ENCODE results near the gene RNF207.

The RNF207 gene, protein sequence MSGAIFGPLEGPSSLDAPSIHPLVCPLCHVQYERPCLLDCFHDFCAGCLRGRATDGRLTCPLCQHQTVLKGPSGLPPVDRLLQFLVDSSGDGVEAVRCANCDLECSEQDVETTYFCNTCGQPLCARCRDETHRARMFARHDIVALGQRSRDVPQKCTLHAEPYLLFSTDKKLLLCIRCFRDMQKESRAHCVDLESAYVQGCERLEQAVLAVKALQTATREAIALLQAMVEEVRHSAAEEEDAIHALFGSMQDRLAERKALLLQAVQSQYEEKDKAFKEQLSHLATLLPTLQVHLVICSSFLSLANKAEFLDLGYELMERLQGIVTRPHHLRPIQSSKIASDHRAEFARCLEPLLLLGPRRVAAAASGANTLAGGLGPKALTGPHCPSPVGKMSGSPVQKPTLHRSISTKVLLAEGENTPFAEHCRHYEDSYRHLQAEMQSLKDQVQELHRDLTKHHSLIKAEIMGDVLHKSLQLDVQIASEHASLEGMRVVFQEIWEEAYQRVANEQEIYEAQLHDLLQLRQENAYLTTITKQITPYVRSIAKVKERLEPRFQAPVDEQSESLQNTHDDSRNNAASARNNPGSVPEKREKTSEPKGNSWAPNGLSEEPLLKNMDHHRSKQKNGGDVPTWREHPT

DNA sequence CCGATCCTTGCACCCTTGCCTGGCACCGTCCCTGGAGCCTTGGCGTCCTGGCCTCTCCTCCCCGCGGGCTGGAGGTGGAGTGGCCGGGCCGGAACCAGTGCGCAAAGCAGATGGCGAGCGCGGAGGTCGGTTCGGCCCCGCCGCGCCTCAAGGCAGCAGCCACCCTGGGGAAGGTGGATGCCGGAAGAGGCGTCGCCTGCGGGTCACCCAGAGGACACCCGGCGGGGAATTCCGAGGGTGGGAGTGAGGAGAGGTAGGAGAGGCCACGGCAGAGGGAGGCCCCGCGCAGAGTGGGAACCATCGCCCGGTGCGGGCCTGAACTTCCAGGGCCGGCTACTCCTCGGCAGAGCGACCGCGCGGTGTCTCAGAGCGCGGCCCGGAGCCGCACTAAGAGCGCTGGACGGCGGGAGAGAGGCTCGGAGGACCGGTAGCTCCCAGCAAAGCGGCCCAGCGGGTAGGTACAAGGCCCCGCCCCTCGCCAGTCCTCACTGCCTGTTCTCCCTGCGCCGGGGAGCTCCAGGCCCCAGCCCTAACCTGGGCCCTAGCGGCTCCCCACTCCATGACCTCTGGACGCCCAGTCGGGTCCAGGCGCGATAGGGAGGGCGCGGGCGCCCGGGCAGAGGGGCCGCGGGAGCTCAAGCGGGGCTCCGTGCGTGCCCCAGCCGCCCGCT lies at the start of gene RNF207:
Gene RNF207 (plus strand): TSS at position 271 of the 671 bp plus-strand sequence. CDS start 417 bp downstream, outside the sequence.
- DNase-seq (ENCODE audit: low read depth in 2 of 2) = peak in 1 of 2 experiments; percentile 14

DNA sequence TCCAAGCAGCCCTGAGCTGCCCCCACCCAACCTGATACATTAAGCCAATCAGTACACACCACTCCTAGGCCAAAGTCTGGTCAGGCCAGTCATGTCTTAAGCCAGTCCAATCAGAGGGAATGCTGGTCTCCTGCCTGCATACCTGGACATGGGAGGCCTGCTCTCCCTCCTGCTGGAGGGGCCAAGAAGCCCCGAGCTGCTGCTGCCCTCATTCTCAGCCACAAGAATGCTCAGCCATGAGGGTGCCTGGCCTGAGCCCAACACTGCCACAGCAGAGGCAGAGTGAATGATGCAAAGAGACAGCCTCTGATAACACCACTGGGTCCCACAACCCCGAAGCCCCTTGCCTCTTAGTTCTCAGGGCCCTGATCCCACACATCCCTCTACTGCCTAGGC lies 48.8 kb upstream of the RNF207 start:
- DNase-seq (ENCODE audit: low read depth in 2 of 2) = no peak

DNA sequence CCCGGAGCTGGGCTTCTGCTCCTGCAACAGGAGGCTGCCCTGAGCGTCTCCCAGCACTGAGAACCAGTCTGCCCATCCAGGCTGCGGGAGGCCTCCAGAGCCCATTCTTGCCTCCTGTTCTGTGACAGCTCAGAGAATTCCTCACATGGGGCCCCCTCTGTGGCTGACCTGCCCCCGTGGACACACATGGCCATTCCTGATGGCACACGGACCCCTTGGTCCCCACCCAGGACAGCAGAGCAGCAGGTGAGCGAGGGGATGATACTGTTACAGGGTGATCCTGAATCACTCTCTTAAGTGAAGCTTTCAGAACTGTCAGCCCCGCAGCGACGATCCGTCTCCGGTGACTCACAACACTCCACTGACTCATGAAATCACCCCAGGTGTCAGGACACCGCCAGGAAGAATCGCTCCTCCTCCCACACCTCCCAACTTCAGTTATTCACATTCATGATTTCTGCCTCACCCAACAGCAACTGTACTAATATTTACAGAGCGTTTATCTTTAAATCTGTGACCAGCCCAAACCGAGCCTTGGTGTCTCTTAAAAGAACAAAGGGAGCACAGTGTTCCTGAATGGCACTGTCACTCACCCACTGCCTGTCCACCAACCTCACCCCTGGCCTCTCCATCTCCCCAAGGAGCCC lies 48.3 kb upstream of the RNF207 start:
- no peak for DNase-seq (ENCODE audit: low read depth in 2 of 2)

DNA sequence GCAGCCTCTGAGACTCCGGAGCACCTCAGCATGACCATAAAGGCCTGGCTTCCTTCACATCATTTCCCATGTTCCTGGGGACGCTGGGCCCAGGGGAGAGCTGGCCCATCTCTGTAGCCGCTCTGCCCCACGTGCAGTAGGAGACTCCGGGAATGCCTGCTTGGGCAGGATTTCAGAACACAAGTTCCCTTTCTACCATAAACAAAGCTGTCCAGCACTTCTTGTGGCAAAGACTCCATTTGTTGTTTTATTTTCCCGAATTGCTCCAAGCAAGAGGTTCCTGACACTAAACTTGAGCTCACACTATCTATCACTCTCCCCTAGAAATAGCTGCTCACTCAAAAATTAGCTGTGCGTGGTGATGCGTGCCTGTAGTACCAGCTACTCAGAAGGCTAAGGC lies 47.7 kb upstream of the RNF207 start:
- DNase-seq (ENCODE audit: low read depth in 2 of 2) = no peak

DNA sequence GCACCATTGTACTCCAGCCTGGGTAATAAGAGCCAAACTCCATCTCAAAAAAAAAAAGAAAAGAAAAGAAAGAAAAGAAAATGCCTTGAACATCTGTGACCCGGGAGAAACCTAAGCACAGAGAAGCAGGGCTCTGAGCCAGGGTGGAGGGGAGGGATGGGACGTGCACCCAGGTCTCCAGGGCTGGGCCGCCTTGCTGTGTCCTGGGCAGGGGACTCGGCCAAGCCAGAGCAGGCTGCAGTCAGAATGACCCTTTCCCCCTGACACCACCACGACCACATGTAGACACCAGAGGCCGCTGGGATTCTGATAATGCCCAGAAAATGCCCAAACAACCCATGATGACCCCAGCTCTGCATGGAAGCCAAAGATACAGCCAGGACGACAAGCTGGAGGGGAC lies 43.6 kb upstream of the RNF207 start:
- no peak for DNase-seq (ENCODE audit: low read depth in 2 of 2)

DNA sequence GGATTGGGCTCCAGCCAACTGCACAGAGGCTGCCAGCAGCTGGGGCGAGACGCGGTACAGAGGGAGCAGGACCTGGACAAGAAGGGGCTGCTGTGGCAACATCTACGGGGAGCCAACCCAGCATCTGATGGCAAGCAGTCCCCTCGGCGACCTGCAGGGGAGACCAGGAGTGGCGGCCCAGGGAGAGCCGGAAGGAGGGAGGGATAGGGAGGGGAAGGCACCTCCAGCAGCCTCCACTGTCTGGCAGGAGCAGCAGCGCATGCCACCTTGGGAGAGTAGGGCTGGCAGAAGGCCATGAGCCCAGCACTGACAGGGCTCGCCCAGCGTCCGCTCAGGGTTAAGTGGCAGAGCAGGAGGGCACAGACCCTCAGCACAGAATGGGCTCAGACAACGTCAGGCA lies 43.1 kb upstream of the RNF207 start:
- DNase-seq (ENCODE audit: low read depth in 2 of 2) = no peak

DNA sequence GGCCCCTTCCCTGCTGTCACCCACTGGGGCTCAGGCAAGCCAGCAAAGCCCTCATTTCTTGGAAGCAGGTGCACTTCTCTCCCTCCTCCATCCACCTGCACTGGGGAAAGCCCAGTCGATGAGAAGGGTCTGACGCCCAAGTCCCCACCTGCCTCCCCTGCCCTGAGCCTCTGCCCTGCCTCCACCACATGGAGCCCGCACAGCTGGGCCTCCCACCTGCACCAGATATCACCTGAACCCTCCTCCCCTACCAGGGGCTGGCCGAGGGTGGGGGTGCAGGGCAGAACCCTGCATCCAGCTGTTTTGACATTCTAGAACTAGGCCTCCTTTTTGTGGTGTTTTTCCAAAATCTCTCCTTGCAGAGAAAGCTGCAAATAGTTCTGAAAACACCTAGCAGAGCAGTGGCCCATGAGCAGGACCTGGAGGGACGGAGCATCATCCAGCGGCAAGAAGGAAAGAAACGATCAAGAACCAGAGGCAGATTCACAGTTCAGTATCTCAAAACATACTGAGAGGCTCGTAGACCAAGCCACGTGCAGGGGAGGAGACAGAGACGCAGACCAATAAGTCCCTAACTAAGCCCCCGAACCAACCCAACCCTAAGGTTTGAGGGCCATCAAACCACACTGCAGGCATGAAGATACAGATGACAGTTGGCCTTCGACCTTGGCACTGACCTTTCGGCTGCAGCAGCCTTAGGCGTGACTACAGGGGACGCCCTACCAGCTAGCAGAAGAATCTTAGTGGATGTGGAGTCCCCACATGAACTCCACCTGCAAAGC lies 42.5 kb upstream of the RNF207 start:
- DNase-seq (ENCODE audit: low read depth in 2 of 2) = no peak

DNA sequence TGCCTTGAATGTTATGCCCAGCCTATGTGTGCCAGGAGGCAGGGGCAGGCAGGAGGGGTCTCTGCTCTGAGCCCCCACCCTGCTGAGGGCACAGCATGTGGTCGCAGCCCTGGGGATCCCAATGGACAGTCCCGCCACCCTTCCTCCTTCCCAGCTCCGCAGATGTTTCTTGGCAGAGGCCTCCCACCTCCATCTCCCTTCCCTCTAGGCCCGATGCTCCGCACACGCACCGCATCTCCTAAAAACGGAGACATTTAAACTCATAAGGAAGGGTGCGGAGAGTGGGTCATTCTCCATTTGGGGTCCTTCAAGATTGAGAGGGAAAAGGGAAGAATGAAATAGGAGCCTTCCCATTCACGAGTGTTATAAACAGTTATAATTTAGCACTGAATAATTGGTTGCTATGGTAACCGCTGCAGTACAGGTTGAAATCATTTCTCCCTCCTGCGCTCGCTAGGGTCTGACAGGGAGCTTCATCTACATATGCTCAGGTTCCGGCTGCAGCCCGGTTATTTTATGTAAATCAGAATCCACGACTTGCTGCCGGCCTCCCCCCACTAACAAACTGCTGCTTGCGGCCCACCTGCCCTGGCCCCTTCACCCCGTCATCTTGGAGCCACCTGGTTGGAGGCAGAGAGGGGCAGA lies 41.8 kb upstream of the RNF207 start:
- no peak for DNase-seq (ENCODE audit: low read depth in 2 of 2)

DNA sequence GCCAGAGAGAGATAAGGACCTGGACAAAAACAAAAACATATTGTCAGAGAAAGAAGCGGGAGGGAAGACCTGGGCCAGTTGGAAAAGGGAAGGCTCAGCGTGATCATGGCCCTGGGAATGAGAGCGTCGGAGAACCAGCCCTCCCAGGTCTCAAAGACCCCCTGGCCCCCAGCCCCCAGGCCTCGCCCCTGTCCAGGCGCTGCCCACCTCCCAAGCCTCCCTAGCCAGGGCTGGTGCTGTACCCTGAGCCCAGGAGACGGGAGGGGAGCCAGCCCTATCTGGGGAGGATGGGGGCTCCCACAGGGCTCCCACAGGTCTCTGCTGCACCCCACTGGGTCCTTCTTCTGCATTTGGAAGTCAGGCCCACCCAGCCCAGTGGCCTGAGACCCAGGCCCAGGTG lies 40.9 kb upstream of the RNF207 start:
- no peak for DNase-seq (ENCODE audit: low read depth in 2 of 2)

DNA sequence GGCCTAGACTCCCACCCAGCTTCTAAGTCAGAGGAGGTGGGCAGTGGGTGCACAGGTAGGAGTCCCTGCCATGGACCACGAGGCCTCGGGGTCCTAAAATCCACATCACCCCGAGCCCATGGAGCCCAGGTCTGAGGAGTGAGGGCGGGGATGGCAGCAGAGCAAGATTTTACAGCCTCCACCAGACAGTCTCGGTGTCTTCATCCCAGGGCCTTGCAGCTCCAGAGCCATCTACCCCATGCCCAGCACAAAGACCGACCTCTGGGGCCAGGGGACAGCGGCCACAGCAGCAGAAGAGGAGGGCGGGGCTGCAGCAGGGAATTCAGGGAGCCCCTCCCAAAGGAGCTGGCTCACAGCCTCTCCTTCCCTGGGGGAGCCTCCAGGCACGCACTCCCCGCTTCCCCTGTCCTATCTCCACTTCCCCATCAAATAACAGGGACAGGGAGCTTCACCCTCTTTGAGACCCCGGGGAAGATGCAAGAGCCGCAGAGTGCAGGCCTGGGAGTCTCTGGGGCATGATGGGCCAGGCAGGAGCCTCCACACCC lies 40.4 kb upstream of the RNF207 start:
- DNase-seq (ENCODE audit: low read depth in 2 of 2) = no peak

DNA sequence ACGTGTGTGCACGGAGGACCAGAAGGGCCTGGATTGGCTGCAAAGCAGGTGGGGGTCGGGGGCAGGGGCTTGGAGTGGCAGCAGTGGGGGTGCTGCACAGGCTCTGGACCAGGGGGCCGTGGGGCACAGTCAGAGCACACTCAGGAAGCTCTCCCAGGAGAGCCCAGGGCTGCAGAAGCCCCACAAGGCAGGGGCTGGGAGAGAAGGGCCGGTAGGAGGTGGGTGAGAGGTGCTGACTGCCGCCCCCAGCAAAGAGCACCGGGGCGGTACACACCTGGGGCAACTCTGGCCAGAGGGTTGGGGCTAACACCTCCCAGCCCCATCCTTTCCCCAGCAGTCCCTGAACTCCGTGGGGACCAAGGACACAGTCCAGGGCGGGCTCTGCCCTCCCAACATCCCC lies 39.7 kb upstream of the RNF207 start:
- no peak for DNase-seq (ENCODE audit: low read depth in 2 of 2)

DNA sequence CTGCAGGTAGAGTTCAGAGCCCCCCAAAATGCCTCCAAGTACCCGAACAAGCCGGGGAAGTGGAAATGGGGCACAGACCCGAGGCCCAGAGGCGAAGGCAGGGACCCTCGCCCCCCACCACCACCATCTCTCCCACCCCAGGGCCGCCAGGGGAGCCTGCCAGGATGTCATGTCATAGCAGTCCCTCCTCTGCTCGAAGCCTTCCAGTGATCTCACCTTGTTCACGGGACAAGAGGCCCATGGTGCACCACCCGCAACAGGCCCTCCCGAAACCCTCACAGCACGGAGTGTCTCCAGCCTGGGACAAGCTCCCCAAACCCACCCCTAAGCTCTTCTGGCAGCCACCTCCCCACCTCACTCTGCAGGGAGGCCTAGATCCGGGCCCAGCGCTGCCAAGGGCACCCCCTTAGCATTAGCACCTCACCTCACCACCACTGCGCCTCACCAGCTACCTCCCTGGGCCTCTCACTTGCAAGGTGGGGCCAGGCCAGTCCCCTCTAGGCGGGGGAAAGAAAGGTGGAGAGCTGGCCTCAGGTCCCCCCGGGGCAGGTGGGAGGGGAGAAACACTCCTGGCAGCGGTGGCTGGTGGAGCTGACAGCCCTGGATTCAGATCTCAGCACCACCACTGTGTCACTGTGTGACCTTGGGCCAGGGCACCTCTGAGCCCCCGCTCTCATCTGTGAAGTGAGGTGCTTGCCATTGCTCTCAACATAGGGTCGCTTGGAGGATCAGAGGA lies 39.1 kb upstream of the RNF207 start:
- DNase-seq (ENCODE audit: low read depth in 2 of 2) = no peak

DNA sequence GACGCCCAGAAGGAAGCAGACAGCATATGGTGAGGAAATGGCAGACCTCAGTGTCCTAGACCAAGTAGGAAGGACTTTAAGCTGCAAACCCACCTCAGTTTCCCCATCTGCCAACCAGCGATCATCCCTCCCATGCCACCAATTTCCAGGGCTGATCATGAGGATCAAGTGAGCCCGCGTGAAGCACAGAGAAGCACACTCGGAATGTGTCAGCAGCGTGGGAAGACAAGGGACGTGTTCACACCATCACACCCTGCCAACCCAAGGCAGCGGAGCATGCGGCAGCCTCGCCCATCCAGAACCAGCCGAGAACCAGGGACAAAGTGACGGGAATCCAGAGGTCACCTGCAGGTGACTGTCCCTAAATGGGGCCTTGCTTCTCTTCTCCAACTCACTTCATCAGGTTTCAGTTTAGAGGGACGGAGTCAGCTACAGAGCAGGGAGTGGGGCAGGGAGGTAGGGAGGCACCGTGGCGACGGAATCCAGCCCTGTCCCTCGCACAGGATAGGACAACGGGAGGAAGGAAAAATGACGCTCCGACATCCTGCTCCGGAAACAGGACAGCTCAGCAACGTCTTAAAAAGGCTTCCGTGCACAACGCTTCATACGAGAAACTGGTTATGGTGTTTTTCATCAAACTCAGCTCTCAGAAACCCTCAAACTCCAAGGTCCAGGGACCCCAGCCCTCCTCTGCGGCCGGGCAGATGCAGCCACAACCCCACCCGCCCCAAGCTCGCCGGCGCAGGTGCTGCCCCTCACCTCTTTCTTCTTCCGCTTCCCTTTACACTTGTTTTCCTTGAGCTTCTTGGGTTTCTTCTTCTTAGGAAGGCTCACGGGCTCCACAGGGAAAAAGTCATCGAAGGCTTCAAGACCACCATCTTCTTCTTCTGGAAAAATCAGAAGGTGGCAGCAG lies 38.3 kb upstream of the RNF207 start:
- no peak for DNase-seq (ENCODE audit: low read depth in 2 of 2)

DNA sequence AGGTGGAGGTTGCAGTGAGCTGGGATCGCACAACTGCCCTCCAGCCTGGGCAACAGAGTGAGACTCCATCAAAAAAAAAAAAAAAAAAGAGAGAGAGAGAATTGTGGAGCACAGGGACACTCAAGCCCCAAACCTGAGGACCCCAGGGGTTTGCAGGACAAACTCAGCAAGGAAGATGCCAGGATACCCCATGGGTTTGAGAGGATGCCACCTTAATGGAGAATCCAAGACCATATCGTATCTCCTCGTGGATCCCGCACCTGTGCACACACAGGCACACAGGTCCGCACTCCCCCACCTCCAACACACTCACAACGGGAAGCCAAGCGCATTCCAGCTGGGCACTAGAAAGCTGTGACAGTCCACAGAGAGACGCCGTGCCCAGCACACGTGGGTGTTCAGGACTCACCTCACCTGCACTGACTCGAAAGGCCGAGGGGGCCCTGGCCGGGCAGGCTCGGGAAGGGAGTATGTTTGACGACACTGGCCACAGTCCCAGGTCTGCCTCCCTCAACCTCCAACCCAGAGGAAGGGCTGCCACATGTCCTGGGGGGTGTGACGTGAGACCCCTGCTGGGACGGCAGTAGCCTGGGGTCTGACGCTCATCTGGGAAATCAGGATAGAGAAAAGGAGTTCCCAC lies 36.9 kb upstream of the RNF207 start:
- no peak for DNase-seq (ENCODE audit: low read depth in 2 of 2)

DNA sequence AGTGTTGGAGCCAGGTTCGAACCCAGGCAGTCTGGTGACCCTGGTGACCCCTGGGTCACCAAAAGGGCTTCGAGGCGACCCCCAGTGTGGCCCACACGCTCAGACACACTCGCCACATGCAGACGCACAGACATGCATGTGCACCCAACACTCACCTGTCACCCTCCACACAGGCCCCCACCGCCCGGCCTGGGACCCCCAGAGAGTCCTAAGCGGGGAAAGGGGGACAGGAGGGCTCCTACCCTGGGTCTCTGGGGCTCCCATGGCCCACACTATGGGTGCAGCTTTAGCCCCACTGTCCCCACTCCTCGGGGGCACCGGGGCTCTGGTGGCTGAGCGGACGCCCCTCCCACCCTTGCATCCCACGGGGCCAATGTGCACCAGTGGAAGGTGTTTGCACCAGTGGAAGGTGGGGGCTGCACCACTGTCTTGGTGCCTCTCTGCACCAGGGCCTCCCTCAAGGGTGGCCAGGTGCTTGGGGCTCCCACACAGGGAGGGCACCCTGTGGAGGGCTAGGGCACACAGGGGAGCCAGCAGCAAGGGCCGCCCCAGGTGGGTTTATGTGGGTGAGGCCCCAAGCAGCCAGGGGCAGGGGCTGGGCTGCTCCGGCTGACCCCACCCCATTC lies 35.7 kb upstream of the RNF207 start:
- no peak for DNase-seq (ENCODE audit: low read depth in 2 of 2)

DNA sequence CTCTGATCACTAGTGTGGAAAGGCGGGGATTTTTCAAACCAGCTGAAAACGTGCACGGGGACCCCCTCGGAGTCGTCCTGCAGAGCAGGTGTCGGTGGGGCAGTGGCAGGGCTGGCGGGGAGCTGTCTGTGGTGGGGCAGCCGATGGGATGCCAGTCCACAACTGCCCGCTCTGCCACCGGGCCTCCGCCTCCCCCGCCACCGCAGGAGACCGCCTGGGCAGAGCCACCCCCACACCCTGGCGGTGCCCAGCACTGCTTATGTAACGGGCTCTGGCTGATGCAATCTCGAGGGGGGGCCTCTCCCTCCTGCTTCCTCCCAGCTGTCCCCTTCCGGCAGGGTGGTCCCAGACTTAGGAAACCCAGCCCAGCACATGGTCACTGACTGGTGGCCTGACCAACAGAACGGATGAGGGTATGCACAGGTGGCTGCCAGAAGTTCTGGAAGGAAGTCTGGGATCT lies 35.1 kb upstream of the RNF207 start:
- no peak for DNase-seq (ENCODE audit: low read depth in 2 of 2)

DNA sequence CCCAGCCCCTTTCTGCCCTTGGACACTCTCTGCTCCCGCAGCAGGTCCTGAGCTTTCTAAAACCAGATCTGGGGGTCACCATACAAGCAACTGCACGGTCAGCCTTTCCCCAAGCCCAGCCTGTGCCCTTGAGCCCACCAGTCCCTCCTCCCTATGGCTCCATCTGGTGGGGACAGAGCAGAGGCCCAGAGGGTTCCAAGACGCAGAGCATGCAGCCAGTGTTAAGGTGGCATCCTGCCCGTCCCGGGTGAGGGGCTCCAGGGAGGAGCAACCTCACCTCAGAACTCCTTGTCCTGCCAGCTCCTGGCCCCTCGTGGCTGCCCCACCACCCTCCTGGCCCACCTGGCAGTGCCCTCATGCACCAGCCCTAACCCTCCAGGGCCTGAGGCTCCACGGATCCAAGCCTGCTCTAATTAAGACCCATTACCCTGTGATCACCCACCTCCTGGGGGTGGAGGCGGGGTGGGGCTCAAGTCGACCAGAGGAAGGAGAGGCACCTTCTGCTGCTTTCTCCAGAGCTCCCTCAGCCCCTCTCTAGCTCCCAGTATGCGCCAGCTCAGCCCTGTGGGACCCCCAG lies 34.3 kb upstream of the RNF207 start:
- no peak for DNase-seq (ENCODE audit: low read depth in 2 of 2)

DNA sequence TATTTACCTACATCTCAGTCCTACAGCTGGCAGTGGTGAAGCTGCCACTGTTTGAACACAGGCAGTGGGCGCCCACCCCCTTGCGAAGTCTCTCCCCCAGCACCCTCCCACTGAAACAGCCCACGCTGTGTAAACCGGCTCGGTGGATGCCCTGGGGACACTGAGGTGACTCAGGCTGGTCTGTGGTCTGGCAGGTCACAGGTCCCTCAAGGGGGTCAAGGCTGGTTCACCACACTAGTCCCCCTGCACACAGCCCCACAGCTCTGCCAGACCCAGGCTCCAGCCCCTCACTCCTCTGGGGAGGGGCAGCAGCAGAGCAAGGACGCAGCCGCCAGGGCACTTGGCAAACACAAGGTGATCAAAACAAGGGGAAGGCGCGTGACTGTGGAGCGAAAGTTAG lies 33.4 kb upstream of the RNF207 start:
- DNase-seq (ENCODE audit: low read depth in 2 of 2) = no peak
